K562 (cell line): ENCODE data around the gene FBXW7. TPM values are rescaled to one million over a fixed set of nuclear protein-coding genes. Genes with fewer than 3 reads are reported as not detected.
A peak's percentile ranks its signal among the peaks of the same experiment; 100 is the strongest.

Source experiments
- BCOR ChIP-seq: fragments of 450-650 bp; IDR thresholded peaks from 2 replicates; pipeline ENCODE4 v1.6.1; 2016
- C11orf30 ChIP-seq: fragments of 450-650 bp; IDR thresholded peaks from 2 replicates; pipeline ENCODE4 v1.6.1; 2016; ENCODE audit warnings: low read depth, mild to moderate bottlenecking
- CBX8 ChIP-seq: fragments of 200-600 bp; sonication (generic); IDR thresholded peaks from 2 replicates; pipeline ENCODE4 v1.6.1; 2012; ENCODE audit warnings: borderline replicate concordance, mixed run types, low read depth, mild to moderate bottlenecking, moderate library complexity, mixed read lengths, low read length, control low read depth, inconsistent platforms; ENCODE audit not compliant: poor library complexity, severe bottlenecking; ENCODE audit errors: extremely low read depth
- CCNT2 ChIP-seq: IDR thresholded peaks from 2 replicates; pipeline ENCODE4 v1.6.1; 2011; ENCODE audit warnings: borderline replicate concordance, low read depth, mild to moderate bottlenecking, moderate library complexity, mixed read lengths, low read length; ENCODE audit not compliant: insufficient read length; ENCODE audit errors: extremely low read depth
- CHCHD3 ChIP-seq: fragments of 250-450 bp; sonication (Bioruptor Pico); IDR thresholded peaks from 2 replicates; pipeline ENCODE4 v2.1.2; 2022; ENCODE audit warnings: mild to moderate bottlenecking
- EP300 ChIP-seq: IDR thresholded peaks from 2 replicates; pipeline ENCODE4 v1.6.1; 2012; ENCODE audit warnings: low read length, improper control_type of control experiment
- ETV6 ChIP-seq, 3 experiments: fragments of 150-350 bp in 1 of 3; sonication (generic) in 1 of 3; formaldehyde crosslinking in 1 of 3; IDR thresholded peaks; 2 replicates each; pipeline versions ENCODE4 v1.6.1 to v1.8.0; 2014 to 2022; ENCODE audit warnings: borderline replicate concordance in 2 of 3, low read depth in 2 of 3, antibody characterized with exemption in 1 of 3, low read length in 1 of 3, mild to moderate bottlenecking in 1 of 3, missing genetic modification reagents in 1 of 3
- FOSL1 ChIP-seq: fragments of 200-800 bp; sonication (Bioruptor generic); conservative IDR thresholded peaks from 2 replicates; pipeline ENCODE4 v1.6.1; 2016; ENCODE audit warnings: missing genetic modification characterization, missing compliant biosample characterization
- FOXJ2 ChIP-seq: fragments of 200-800 bp; sonication (Bioruptor generic); IDR thresholded peaks from 2 replicates; pipeline ENCODE4 v1.6.1; 2016; ENCODE audit warnings: missing genetic modification characterization, missing compliant biosample characterization
- HNRNPK ChIP-seq: fragments of 200-400 bp; formaldehyde crosslinking; IDR thresholded peaks from one replicate; pipeline ENCODE4 v1.6.1; 2018; ENCODE audit warnings: mild to moderate bottlenecking, low read depth, low read length; ENCODE audit not compliant: poor library complexity, severe bottlenecking
- PKNOX1 ChIP-seq: fragments of 450-650 bp; IDR thresholded peaks from 2 replicates; pipeline ENCODE4 v1.6.1; 2016
- POLR2A ChIP-seq: fragments of 450-650 bp; conservative IDR thresholded peaks from 2 replicates; pipeline ENCODE4 v1.6.1; 2016
- SMARCA4 ChIP-seq: fragments of 450-650 bp; IDR thresholded peaks from 2 replicates; pipeline ENCODE4 v1.6.1; 2016
- THRAP3 ChIP-seq: fragments of 450-650 bp; IDR thresholded peaks from 2 replicates; pipeline ENCODE4 v1.6.1; 2016; ENCODE audit warnings: mild to moderate bottlenecking, inconsistent platforms, borderline replicate concordance
- TSC22D4 ChIP-seq: fragments of 450-650 bp; IDR thresholded peaks from 2 replicates; pipeline ENCODE4 v1.6.1; 2016; ENCODE audit warnings: missing genetic modification characterization, missing biosample characterization, control low read depth
- ZNF280A ChIP-seq: fragments of 450-650 bp; IDR thresholded peaks from 2 replicates; pipeline ENCODE4 v1.6.1; 2018; ENCODE audit warnings: mild to moderate bottlenecking, low read depth; ENCODE audit not compliant: partially characterized antibody
- ZNF347 ChIP-seq: fragments of 450-650 bp; formaldehyde crosslinking; IDR thresholded peaks from 2 replicates; pipeline ENCODE4 v1.4.0; 2020; ENCODE audit warnings: low read depth, mild to moderate bottlenecking, moderate library complexity
- polyA plus RNA-seq, 8 experiments: library from polyadenylated mRNA; depleted of rRNA in 4 of 8; stranded (reverse) in 5 of 8; unstranded in 3 of 8; fragments of >200 nt; fragmentation: Nextera tagmentation in 2 of 8; fragmentation: Illumina TruSeq in 1 of 8; extraction: Ambion mirVana in 2 of 8; extraction: Trizol in 1 of 8; gene quantifications; 2 replicates each; pipeline versions ENCODE4 v1.2.1 to v1.2.3, GENCODE V29; 2011 to 2014; ENCODE audit warnings: inconsistent platforms in 1 of 8, missing spikeins in 1 of 8
- total RNA-seq, 7 experiments: library from RNA; depleted of rRNA in 6 of 7; stranded (reverse); fragments of >200 nt in 6 of 7; fragmentation: Illumina TruSeq in 2 of 7; extraction: Trizol in 2 of 7; gene quantifications; 2 replicates each; pipeline versions ENCODE4 v1.2.1 to v1.2.3, GENCODE V29; 2011 to 2021; ENCODE audit warnings: low replicate concordance in 1 of 7
- TF ChIP-seq, protein P1 (sequence below): sonication (generic); formaldehyde crosslinking; IDR thresholded peaks from 2 replicates; pipeline ENCODE4 v1.8.0; 2022; ENCODE audit warnings: missing genetic modification reagents, mild to moderate bottlenecking, borderline replicate concordance
- TF ChIP-seq, protein P2 (sequence below): fragments of 450-650 bp; formaldehyde crosslinking; IDR thresholded peaks from 2 replicates; pipeline ENCODE4 v1.4.0; 2020; ENCODE audit warnings: mild to moderate bottlenecking, moderate library complexity

FBXW7 gene
- total and polyA plus RNA-seq, 9 of the 15 experiments (the other 6 are each of a cell fraction or from before 2014, with no cell fraction given) = 6.8 to 44.2 (median 16.4) TPM

- TF ChIP-seq, protein P1, sequence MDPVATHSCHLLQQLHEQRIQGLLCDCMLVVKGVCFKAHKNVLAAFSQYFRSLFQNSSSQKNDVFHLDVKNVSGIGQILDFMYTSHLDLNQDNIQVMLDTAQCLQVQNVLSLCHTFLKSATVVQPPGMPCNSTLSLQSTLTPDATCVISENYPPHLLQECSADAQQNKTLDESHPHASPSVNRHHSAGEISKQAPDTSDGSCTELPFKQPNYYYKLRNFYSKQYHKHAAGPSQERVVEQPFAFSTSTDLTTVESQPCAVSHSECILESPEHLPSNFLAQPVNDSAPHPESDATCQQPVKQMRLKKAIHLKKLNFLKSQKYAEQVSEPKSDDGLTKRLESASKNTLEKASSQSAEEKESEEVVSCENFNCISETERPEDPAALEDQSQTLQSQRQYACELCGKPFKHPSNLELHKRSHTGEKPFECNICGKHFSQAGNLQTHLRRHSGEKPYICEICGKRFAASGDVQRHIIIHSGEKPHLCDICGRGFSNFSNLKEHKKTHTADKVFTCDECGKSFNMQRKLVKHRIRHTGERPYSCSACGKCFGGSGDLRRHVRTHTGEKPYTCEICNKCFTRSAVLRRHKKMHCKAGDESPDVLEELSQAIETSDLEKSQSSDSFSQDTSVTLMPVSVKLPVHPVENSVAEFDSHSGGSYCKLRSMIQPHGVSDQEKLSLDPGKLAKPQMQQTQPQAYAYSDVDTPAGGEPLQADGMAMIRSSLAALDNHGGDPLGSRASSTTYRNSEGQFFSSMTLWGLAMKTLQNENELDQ (CRISPR knock-in tag) = no peak
- TF ChIP-seq ZNF347 (CRISPR knock-in tag) (no peak), ETV6 (IDR thresholded peaks at IDR 0.05; ENCODE audit: borderline replicate concordance in 1 of 2, low read depth in 2 of 2, low read length in 1 of 2) (peak in 1 of 2 experiments; percentile 28; a peak in 1 of 4 replicates), ETV6 (CRISPR knock-in tag; IDR thresholded peaks at IDR 0.05; ENCODE audit: borderline replicate concordance) (no peak), POLR2A (no peak), CCNT2 (no peak), THRAP3 (no peak), TSC22D4 (tag) (no peak), SMARCA4 (peak; percentile 59; the same call in 1 of the 2 replicates), ZNF280A (no peak), EP300 (peak; percentile 37; the same call in 1 of the 2 replicates), CHCHD3 (CRISPR knock-in tag) (no peak), CBX8 (no peak), FOXJ2 (tag) (no peak), FOSL1 (no peak), BCOR (no peak), PKNOX1 (no peak), HNRNPK (no peak), C11orf30 (no peak)
- TF ChIP-seq, protein P2, sequence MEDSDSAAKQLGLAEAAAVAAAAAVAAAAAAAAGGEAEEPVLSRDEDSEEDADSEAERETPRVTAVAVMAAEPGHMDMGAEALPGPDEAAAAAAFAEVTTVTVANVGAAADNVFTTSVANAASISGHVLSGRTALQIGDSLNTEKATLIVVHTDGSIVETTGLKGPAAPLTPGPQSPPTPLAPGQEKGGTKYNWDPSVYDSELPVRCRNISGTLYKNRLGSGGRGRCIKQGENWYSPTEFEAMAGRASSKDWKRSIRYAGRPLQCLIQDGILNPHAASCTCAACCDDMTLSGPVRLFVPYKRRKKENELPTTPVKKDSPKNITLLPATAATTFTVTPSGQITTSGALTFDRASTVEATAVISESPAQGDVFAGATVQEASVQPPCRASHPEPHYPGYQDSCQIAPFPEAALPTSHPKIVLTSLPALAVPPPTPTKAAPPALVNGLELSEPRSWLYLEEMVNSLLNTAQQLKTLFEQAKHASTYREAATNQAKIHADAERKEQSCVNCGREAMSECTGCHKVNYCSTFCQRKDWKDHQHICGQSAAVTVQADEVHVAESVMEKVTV (CRISPR knock-in tag) = no peak
These were observed 71.7 kb downstream of the FBXW7 start (continued) for GRCh38 chr4:152464030-152464823.
